K562 (cell line): ENCODE measurements around the gene SPATA24. TPM values are rescaled to one million over a fixed set of nuclear protein-coding genes. Genes with fewer than 3 reads are reported as not detected.

Experiments
- ATAC-seq: fragments of 200-7000 bp; cut with Tn5 transposase; 3 replicates; pipeline ENCODE4 v1.9.1; 2020; ENCODE audit warnings: moderate library complexity
- BruUV-seq: library from RNA; stranded (reverse); fragments of 400-500 nt; replicated peaks from 2 replicates; lab custom pipeline; 2021; lab: Mats Ljungman, UMichigan
- CTCF ChIA-PET: fragments of 300-600 bp; formaldehyde crosslinking; extraction: SDS; loops from one replicate; lab custom pipeline; 2021; ENCODE audit warnings: low intra/inter-chr PET ratio; lab: Yijun Ruan, JAX
- POLR2A ChIA-PET: fragments of 300-600, 350-650 bp; sonication (Branson Sonifier 250); formaldehyde crosslinking; extraction: SDS; loops from one replicate; lab custom pipeline; 2021; ENCODE audit warnings: antibody characterized with exemption, inconsistent platforms; lab: Yijun Ruan, JAX
- DNase-seq, 4 experiments: peaks; one replicate each; pipeline versions ENCODE4 v3.0.0 to v3.0.0-alpha.2; 2011 to 2018; ENCODE audit warnings: low spot score in 3 of 4, mixed read lengths in 3 of 4; ENCODE audit errors: extremely low read depth in 1 of 4
- FAIRE-seq: peaks from 2 replicates; lab custom pipeline; 2011; peaks lifted over from hg19 to GRCh38; lab: Jason Lieb, UNC
- H2AFZ ChIP-seq: 2 replicates; pipeline ENCODE4 v1.6.0; 2011; ENCODE audit warnings: low read depth, low read length, control low read depth, inconsistent platforms
- H3K27ac ChIP-seq: fragments of 200-600 bp; 3 replicates; pipeline ENCODE4 v1.8.0; 2011; ENCODE audit warnings: low read depth, mild to moderate bottlenecking, control low read depth, inconsistent platforms, low read length, moderate library complexity, mixed read lengths; ENCODE audit errors: extremely low read depth
- H3K27me3 ChIP-seq, 2 experiments: fragments of 300-600 bp in 1 of 2; 2 replicates in 1 of 2; 3 replicates in 1 of 2; pipeline versions ENCODE4 v1.6.0 to v1.8.0; 2011; ENCODE audit warnings: inconsistent platforms in 2 of 2, low read length in 2 of 2, mild to moderate bottlenecking in 1 of 2, mixed read lengths in 1 of 2, moderate library complexity in 1 of 2; ENCODE audit not compliant: control insufficient read depth in 2 of 2, insufficient read depth in 2 of 2
- H3K36me3 ChIP-seq: fragments of 300-600 bp; 3 replicates; pipeline ENCODE4 v1.8.0; 2011; ENCODE audit warnings: mild to moderate bottlenecking, low read length, inconsistent platforms; ENCODE audit not compliant: control insufficient read depth, insufficient read depth
- H3K4me1 ChIP-seq, 2 experiments: fragments of 200-600 bp in 1 of 2; replicated peaks in 1 of 2; 2 replicates in 1 of 2; 3 replicates in 1 of 2; pipeline versions ENCODE4 v1.5.1 to v1.8.0; 2011; ENCODE audit warnings: inconsistent platforms in 2 of 2, low read length in 2 of 2, mild to moderate bottlenecking in 1 of 2, mixed read lengths in 1 of 2, moderate library complexity in 1 of 2; ENCODE audit not compliant: control insufficient read depth in 2 of 2, insufficient read depth in 2 of 2
- H3K4me2 ChIP-seq: 2 replicates; pipeline ENCODE4 v1.6.1; 2011; ENCODE audit warnings: low read length, control low read depth, inconsistent platforms, mixed read lengths; ENCODE audit not compliant: insufficient read depth
- H3K4me3 ChIP-seq: fragments of 200-600 bp; sonication (generic), shearing (Covaris generic); 2 replicates; pipeline ENCODE4 v1.5.1; 2016; ENCODE audit warnings: control low read depth, inconsistent platforms
- H3K79me2 ChIP-seq: fragments of 200-600 bp; 3 replicates; pipeline ENCODE4 v1.8.0; 2011; ENCODE audit warnings: low read length, inconsistent platforms; ENCODE audit not compliant: control insufficient read depth, insufficient read depth
- H3K9ac ChIP-seq, 2 experiments: 2 replicates each; pipeline versions ENCODE4 v1.6.0 to v1.6.1; 2011; ENCODE audit warnings: low read depth in 2 of 2, low read length in 2 of 2, control low read depth in 1 of 2, inconsistent platforms in 1 of 2, mild to moderate bottlenecking in 1 of 2, mixed read lengths in 1 of 2; ENCODE audit not compliant: insufficient read depth in 1 of 2
- H3K9me1 ChIP-seq: one replicate; pipeline ENCODE4 v1.6.0; 2011; ENCODE audit warnings: inconsistent platforms, mild to moderate bottlenecking, low read length, moderate library complexity; ENCODE audit not compliant: control insufficient read depth, insufficient read depth
- H3K9me3 ChIP-seq: replicated peaks from 2 replicates; pipeline ENCODE4 v1.5.1; 2011; ENCODE audit warnings: low read depth, low read length, inconsistent platforms; ENCODE audit not compliant: control insufficient read depth, insufficient read depth
- H4K20me1 ChIP-seq: replicated peaks from 2 replicates; pipeline ENCODE4 v1.6.1; 2011; ENCODE audit warnings: low read length, inconsistent platforms, mixed read lengths; ENCODE audit not compliant: control insufficient read depth, insufficient read depth
- ATF3 ChIP-seq, 2 experiments: fragments of 450-650 bp in 1 of 2; sonication (generic) in 1 of 2; formaldehyde crosslinking in 1 of 2; IDR thresholded peaks in 1 of 2; conservative IDR thresholded peaks in 1 of 2; 2 replicates each; pipeline versions ENCODE4 v1.6.1 to v1.8.1; 2016 to 2023; ENCODE audit warnings: mild to moderate bottlenecking in 2 of 2, moderate library complexity in 2 of 2, inconsistent platforms in 1 of 2, missing genetic modification reagents in 1 of 2
- CEBPB ChIP-seq: fragments of 450-650 bp; IDR thresholded peaks from 2 replicates; pipeline ENCODE4 v1.6.1; 2016; ENCODE audit warnings: missing genetic modification characterization, missing compliant biosample characterization
- CEBPG ChIP-seq, 3 experiments: fragments of 200-800 bp in 1 of 3; sonication (Bioruptor generic) in 1 of 3; sonication (generic) in 1 of 3; formaldehyde crosslinking in 1 of 3; IDR thresholded peaks in 2 of 3; conservative IDR thresholded peaks in 1 of 3; 2 replicates each; pipeline versions ENCODE4 v1.6.1 to v1.8.0; 2016 to 2022; ENCODE audit warnings: missing compliant biosample characterization in 2 of 3, missing genetic modification characterization in 2 of 3, mild to moderate bottlenecking in 1 of 3, missing genetic modification reagents in 1 of 3
- HNRNPH1 ChIP-seq: fragments of 200-400 bp; formaldehyde crosslinking; optimal IDR thresholded peaks from 2 replicates; pipeline ENCODE3; 2017; ENCODE audit warnings: low read depth, mild to moderate bottlenecking, low read length, moderate library complexity
- IRF1 ChIP-seq: sonication (generic); formaldehyde crosslinking; IDR thresholded peaks from 2 replicates; pipeline ENCODE4 v1.8.0; 2022; ENCODE audit warnings: missing genetic modification reagents, mild to moderate bottlenecking, borderline replicate concordance
- KDM4B ChIP-seq, 2 experiments: fragments of 450-650 bp in 1 of 2; sonication (generic) in 1 of 2; IDR thresholded peaks; 2 replicates each; pipeline ENCODE4 v1.6.1; 2016 to 2017; ENCODE audit warnings: borderline replicate concordance in 2 of 2, antibody characterized with exemption in 1 of 2, low read depth in 1 of 2, mild to moderate bottlenecking in 1 of 2
- KLF10 ChIP-seq: fragments of 250-450 bp; sonication (Bioruptor Pico); IDR thresholded peaks from 2 replicates; pipeline ENCODE4 v1.6.1; 2021; ENCODE audit warnings: matching md5 sums
- MAZ ChIP-seq, 2 experiments: fragments of 450-650 bp in 1 of 2; sonication (generic) in 1 of 2; formaldehyde crosslinking; IDR thresholded peaks in 1 of 2; conservative IDR thresholded peaks in 1 of 2; 2 replicates each; pipeline versions ENCODE4 v1.4.0 to v1.5.0; 2020; ENCODE audit warnings: mild to moderate bottlenecking in 1 of 2, missing genetic modification reagents in 1 of 2
- NONO ChIP-seq, 2 experiments: fragments of 200-400 bp in 1 of 2; fragments of 450-650 bp in 1 of 2; formaldehyde crosslinking in 1 of 2; IDR thresholded peaks; 2 replicates each; pipeline ENCODE4 v1.6.1; 2017; ENCODE audit warnings: low read depth in 2 of 2, mild to moderate bottlenecking in 2 of 2, moderate library complexity in 2 of 2, low read length in 1 of 2
- TAL1 ChIP-seq: fragments of 450-650 bp; IDR thresholded peaks from 2 replicates; pipeline ENCODE4 v1.6.1; 2016; ENCODE audit warnings: mild to moderate bottlenecking
- TEAD1 ChIP-seq, 2 experiments: fragments of 450-650 bp in 1 of 2; sonication (generic) in 1 of 2; formaldehyde crosslinking; IDR thresholded peaks; 2 replicates each; pipeline versions ENCODE4 v1.4.0 to v1.8.0; 2020 to 2022; ENCODE audit warnings: mild to moderate bottlenecking in 2 of 2, missing genetic modification reagents in 1 of 2
- ZBTB11 ChIP-seq, 3 experiments: fragments of 200-800 bp in 1 of 3; fragments of 250-450 bp in 1 of 3; fragments of 450-650 bp in 1 of 3; sonication (Bioruptor Pico) in 1 of 3; sonication (Bioruptor generic) in 1 of 3; formaldehyde crosslinking in 1 of 3; IDR thresholded peaks; 2 replicates each; pipeline versions ENCODE4 v1.6.1 to v1.8.0; 2016 to 2022; ENCODE audit warnings: mild to moderate bottlenecking in 2 of 3, missing genetic modification characterization in 2 of 3, missing compliant biosample characterization in 1 of 3, moderate library complexity in 1 of 3
- ZC3H11A ChIP-seq: IDR thresholded peaks from 2 replicates; pipeline ENCODE4 v1.6.1; 2012; ENCODE audit warnings: low read depth, low read length, improper control_type of control experiment
- ZNF436 ChIP-seq: fragments of 250-450, 450-650 bp; sonication (Bioruptor Pico); formaldehyde crosslinking; IDR thresholded peaks from 2 replicates; pipeline ENCODE4 v1.7.0; 2020; ENCODE audit warnings: mild to moderate bottlenecking
- ZNF76 ChIP-seq: fragments of 250-450 bp; sonication (Bioruptor Pico); IDR thresholded peaks from 2 replicates; pipeline ENCODE4 v1.4.0; 2020; ENCODE audit warnings: mild to moderate bottlenecking, moderate library complexity, borderline replicate concordance
- WGBS: fragments of 100-300 bp; shearing (Covaris generic); methylation state at CpG from one replicate; pipeline ENCODE4 v1.1.6; 2016; ENCODE audit warnings: low coverage, mixed read lengths; ENCODE audit not compliant: insufficient coverage; ENCODE audit errors: missing lambda C conversion rate; 5-methylcytosine and 5-hydroxymethylcytosine counted together
- in situ Hi-C: fragments of 300-500 bp; cut with MboI; formaldehyde crosslinking; loops from 4 replicates; pipeline ENCODE4 v1.15.0; 2018; ENCODE audit warnings: inconsistent platforms, mixed read lengths
- intact Hi-C: fragments of 100-400 bp; cut with micrococcal nuclease; formaldehyde crosslinking; loops from 2 replicates; pipeline ENCODE4 v1.14.2; 2022
- polyA plus RNA-seq, 8 experiments: library from polyadenylated mRNA; depleted of rRNA in 4 of 8; stranded (reverse) in 5 of 8; unstranded in 3 of 8; fragments of >200 nt; fragmentation: Nextera tagmentation in 2 of 8; fragmentation: Illumina TruSeq in 1 of 8; extraction: Ambion mirVana in 2 of 8; extraction: Trizol in 1 of 8; gene quantifications; 2 replicates each; pipeline versions ENCODE4 v1.2.1 to v1.2.3, GENCODE V29; 2011 to 2014; ENCODE audit warnings: inconsistent platforms in 1 of 8, missing spikeins in 1 of 8
- total RNA-seq, 7 experiments: library from RNA; depleted of rRNA in 6 of 7; stranded (reverse); fragments of >200 nt in 6 of 7; fragmentation: Illumina TruSeq in 2 of 7; extraction: Trizol in 2 of 7; gene quantifications; 2 replicates each; pipeline versions ENCODE4 v1.2.1 to v1.2.3, GENCODE V29; 2011 to 2021; ENCODE audit warnings: low replicate concordance in 1 of 7

SPATA24 gene
- total and polyA plus RNA-seq, 9 of the 15 experiments (the other 6 are each of a cell fraction or from before 2014, with no cell fraction given) = 4.1 to 12.6 (median 8.0) TPM

- Histone ChIP-seq H3K27ac (no peak overlapping the region), H3K9ac (no peak overlapping the region), H4K20me1 (no peaks in the 10 kb centered on the region), H3K4me3 (no peak overlapping the region), H3K9me1 (no peaks in the 10 kb centered on the region), H2AFZ (peak overlapping the region; percentile 78; the same call in 1 of the 2 replicates), H3K27me3 (no peaks in the 10 kb centered on the region), H3K36me3 (no peaks in the 10 kb centered on the region), H3K4me1 (peaks cover 26 to 55% of the 10 kb centered on the region in 2 experiments; a peak in 4 of 5 replicates), H3K4me2 (no peak overlapping the region), H3K79me2 (no peaks in the 10 kb centered on the region), H3K9me3 (no peaks in the 10 kb centered on the region; the same call in 1 of the 2 replicates)
- no peak for FAIRE-seq
- ChIA-PET CTCF (interaction anchor here (0.6 kb wide), 2 partner anchors 127 to 583 kb away, joined by 3 to 4 read pairs; no protein-coding TSS in a partner anchor), POLR2A (interaction anchor here (0.5 to 1.6 kb wide), 5 partner anchors 11 to 264 kb away, joined by 3 to 5 read pairs (median 3); no protein-coding TSS in a partner anchor)
- ATAC-seq = no peak
- in situ Hi-C loops = no loop called here
- BruUV-seq = no TSS peak
- intact Hi-C loops = no loop called here
- WGBS = 57% methylated on average over 5 of the region's 5 CpGs
- no peak for DNase-seq
- TF ChIP-seq MAZ (CRISPR knock-in tag; conservative IDR thresholded peaks at IDR 0.05 in 1 of 2, IDR thresholded peaks at IDR 0.05 in 1 of 2) (no peak), ZC3H11A (no peak), IRF1 (CRISPR knock-in tag) (no peak), CEBPG (CRISPR knock-in tag; IDR thresholded peaks at IDR 0.05) (no peak), CEBPG (tag; conservative IDR thresholded peaks at IDR 0.05 in 1 of 2, IDR thresholded peaks at IDR 0.05 in 1 of 2) (peak; percentile 54; a peak in 3 of 4 replicates), HNRNPH1 (no peak), CEBPB (tag) (peak; percentile 86), ATF3 (IDR thresholded peaks at IDR 0.05) (0 out of 2 replicates have a peak, but pooled peaks have one; percentile 32), ATF3 (CRISPR knock-in tag; conservative IDR thresholded peaks at IDR 0.05) (no peak), ZNF76 (CRISPR knock-in tag) (no peak), TEAD1 (CRISPR knock-in tag; IDR thresholded peaks at IDR 0.05) (no peak), ZNF436 (CRISPR knock-in tag) (no peak), TAL1 (no peak), NONO (IDR thresholded peaks at IDR 0.05; ENCODE audit: low read depth in 2 of 2, low read length in 1 of 2) (no peak), KLF10 (CRISPR knock-in tag) (no peak), ZBTB11 (CRISPR knock-in tag; IDR thresholded peaks at IDR 0.05) (no peak), KDM4B (IDR thresholded peaks at IDR 0.05; ENCODE audit: borderline replicate concordance in 2 of 2, low read depth in 1 of 2) (no peak)
Observed at GRCh38 chr5:139386050-139386438, 17.8 kb downstream of the SPATA24 start.
